Gastrocnemius medialis (tissue), 4 donors: ENCODE data around the gene SGIP1.

Experiments
- CTCF ChIP-seq, 5 experiments: fragments of 450-650 bp in 3 of 5; fragments of 200-600 bp in 2 of 5; sonication (generic) in 2 of 5; IDR thresholded peaks in 4 of 5; conservative IDR thresholded peaks in 1 of 5; 1 replicate in 4 of 5; 2 replicates in 1 of 5; pipeline ENCODE4 v1.5.1; 2016 to 2019; ENCODE audit warnings: antibody characterized with exemption in 5 of 5, mild to moderate bottlenecking in 3 of 5, moderate library complexity in 3 of 5
- POLR2A ChIP-seq, 2 donors: fragments of 450-650 bp; IDR thresholded peaks; one replicate each; pipeline ENCODE4 v1.6.1; 2017; ENCODE audit warnings: antibody characterized with exemption in 2 of 2, mild to moderate bottlenecking in 2 of 2, moderate library complexity in 2 of 2

GRCh38 chr1:66520655-66521054 lies 13.3 kb upstream of the SGIP1 start:
- TF ChIP-seq CTCF (IDR thresholded peaks at IDR 0.05 in 4 of 5, conservative IDR thresholded peaks at IDR 0.05 in 1 of 5): no peak
- TF ChIP-seq POLR2A (IDR thresholded peaks at IDR 0.05): no peak
